OCI-LY1 (cell line): ENCODE data around the gene TPD52L1.

Experiments
- EZH2 ChIP-seq: fragments of 200-600 bp; sonication (generic), shearing (Covaris generic); IDR thresholded peaks from 2 replicates; pipeline ENCODE4 v1.8.0; 2017; ENCODE audit warnings: borderline replicate concordance, mixed run types, mild to moderate bottlenecking, antibody characterized with exemption, low read length, moderate library complexity, mixed read lengths
- TF ChIP-seq, protein P1 (sequence below): fragments of 200-600 bp; sonication (generic), shearing (Covaris generic); IDR thresholded peaks from 2 replicates; pipeline ENCODE4 v1.5.1; 2017; ENCODE audit warnings: mild to moderate bottlenecking, antibody characterized with exemption, low read length, moderate library complexity, mixed read lengths

DNA sequence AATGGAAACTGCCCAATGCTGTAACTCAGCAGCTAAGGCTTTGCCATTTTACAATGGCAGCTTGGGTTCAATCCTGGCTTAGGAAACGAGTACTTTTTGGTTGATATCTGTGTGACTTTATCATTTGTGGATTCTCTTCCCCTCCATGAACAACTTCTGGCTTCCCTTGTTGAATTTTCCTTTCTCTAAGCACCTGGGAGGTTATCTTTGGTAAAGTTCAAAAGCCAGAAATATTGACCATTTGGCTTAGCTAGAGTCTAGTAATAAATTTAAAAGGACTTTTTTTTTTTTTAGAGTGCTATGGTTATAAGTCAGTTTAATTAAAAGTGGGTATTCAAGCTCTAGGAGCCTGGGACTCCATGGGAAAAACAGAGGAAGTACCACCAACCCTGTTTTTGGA is 31.7 kb upstream of the TPD52L1 start:
- TF ChIP-seq, protein P1, sequence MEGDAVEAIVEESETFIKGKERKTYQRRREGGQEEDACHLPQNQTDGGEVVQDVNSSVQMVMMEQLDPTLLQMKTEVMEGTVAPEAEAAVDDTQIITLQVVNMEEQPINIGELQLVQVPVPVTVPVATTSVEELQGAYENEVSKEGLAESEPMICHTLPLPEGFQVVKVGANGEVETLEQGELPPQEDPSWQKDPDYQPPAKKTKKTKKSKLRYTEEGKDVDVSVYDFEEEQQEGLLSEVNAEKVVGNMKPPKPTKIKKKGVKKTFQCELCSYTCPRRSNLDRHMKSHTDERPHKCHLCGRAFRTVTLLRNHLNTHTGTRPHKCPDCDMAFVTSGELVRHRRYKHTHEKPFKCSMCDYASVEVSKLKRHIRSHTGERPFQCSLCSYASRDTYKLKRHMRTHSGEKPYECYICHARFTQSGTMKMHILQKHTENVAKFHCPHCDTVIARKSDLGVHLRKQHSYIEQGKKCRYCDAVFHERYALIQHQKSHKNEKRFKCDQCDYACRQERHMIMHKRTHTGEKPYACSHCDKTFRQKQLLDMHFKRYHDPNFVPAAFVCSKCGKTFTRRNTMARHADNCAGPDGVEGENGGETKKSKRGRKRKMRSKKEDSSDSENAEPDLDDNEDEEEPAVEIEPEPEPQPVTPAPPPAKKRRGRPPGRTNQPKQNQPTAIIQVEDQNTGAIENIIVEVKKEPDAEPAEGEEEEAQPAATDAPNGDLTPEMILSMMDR: no peak
- TF ChIP-seq EZH2: no peak
